Activated CD4-positive, alpha-beta T cell treated with anti-CD3 and anti-CD28 coated beads, Interleukin-2, amount 50 U/mL, for 24 hours (primary cell): ENCODE measurements around the gene LOXL4.

Source experiments
- DNase-seq, 2 donors: peaks; one replicate each; pipeline ENCODE4 v3.0.0-alpha.2; 2020; ENCODE audit warnings: low read depth in 1 of 2, low spot score in 1 of 2

Gene LOXL4

DNA sequence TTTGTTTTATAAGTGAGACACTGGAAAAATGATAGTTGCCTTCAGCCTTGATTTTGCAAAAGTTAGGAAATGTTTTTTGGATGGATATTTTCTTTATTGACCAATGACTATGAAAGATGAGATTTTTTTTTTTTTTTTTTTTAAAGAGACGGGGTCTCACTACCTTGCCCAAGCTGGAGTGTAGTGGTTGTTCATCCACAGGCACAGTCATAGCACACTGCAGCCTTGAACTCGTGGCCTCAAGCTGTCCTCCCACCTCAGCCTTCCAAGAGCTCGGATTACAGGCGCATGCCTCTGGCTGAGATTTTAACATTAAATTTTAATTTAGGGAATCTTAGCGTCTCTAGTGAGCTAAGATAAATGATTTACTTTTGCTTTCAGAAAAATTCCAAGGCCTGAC, 66.2 kb downstream of the LOXL4 start:
- DNase-seq, result no peak
